HEK293 (cell line): ENCODE data around the gene RUFY2.

Experiments used
- ATF2 ChIP-seq: fragments of 450-650 bp; formaldehyde crosslinking; IDR thresholded peaks from 2 replicates; pipeline ENCODE4 v1.5.1; 2016; ENCODE audit warnings: missing biosample characterization, missing genetic modification characterization, low read depth
- EGR2 ChIP-seq: fragments of 450-650 bp; formaldehyde crosslinking; IDR thresholded peaks from 2 replicates; pipeline ENCODE4 v1.5.1; 2016; ENCODE audit warnings: low read depth, missing biosample characterization, missing genetic modification characterization
- GLI2 ChIP-seq: fragments of 450-650 bp; formaldehyde crosslinking; IDR thresholded peaks from 2 replicates; pipeline ENCODE4; 2017; ENCODE audit warnings: missing biosample characterization, missing genetic modification characterization, low read depth, borderline replicate concordance
- KLF10 ChIP-seq: fragments of 450-650 bp; IDR thresholded peaks from 2 replicates; pipeline ENCODE4 v1.5.1; 2018; ENCODE audit warnings: missing biosample characterization, mild to moderate bottlenecking, missing genetic modification characterization
- OSR2 ChIP-seq: fragments of 450-650 bp; formaldehyde crosslinking; IDR thresholded peaks from 2 replicates; pipeline ENCODE4 v1.5.1; 2016; ENCODE audit warnings: missing biosample characterization, missing genetic modification characterization
- PRDM1 ChIP-seq: fragments of 450-650 bp; formaldehyde crosslinking; IDR thresholded peaks from 2 replicates; pipeline ENCODE4; 2016; ENCODE audit warnings: missing biosample characterization, missing genetic modification characterization
- PRDM10 ChIP-seq: fragments of 450-650 bp; formaldehyde crosslinking; IDR thresholded peaks from 2 replicates; pipeline ENCODE4 v1.5.1; 2016; ENCODE audit warnings: missing biosample characterization, missing genetic modification characterization
- WT1 ChIP-seq: fragments of 450-650 bp; formaldehyde crosslinking; IDR thresholded peaks from 2 replicates; pipeline ENCODE4 v1.5.1; 2016; ENCODE audit warnings: missing biosample characterization, missing genetic modification characterization
- ZBTB11 ChIP-seq: fragments of 450-650 bp; formaldehyde crosslinking; conservative IDR thresholded peaks from 2 replicates; pipeline ENCODE4 v1.5.1; 2016; ENCODE audit warnings: low read depth, missing biosample characterization, missing genetic modification characterization
- ZBTB21 ChIP-seq: fragments of 450-650 bp; formaldehyde crosslinking; IDR thresholded peaks from 2 replicates; pipeline ENCODE4 v1.5.1; 2017; ENCODE audit warnings: missing biosample characterization, missing genetic modification characterization
- ZFP69B ChIP-seq: fragments of 450-650 bp; formaldehyde crosslinking; IDR thresholded peaks from 2 replicates; pipeline ENCODE4 v1.5.1; 2016; ENCODE audit warnings: missing biosample characterization, missing genetic modification characterization
- ZNF10 ChIP-seq: fragments of 450-650 bp; formaldehyde crosslinking; IDR thresholded peaks from 2 replicates; pipeline ENCODE4 v1.5.1; 2017; ENCODE audit warnings: missing biosample characterization, missing genetic modification characterization
- ZNF138 ChIP-seq: fragments of 450-650 bp; formaldehyde crosslinking; IDR thresholded peaks from 2 replicates; pipeline ENCODE4 v1.5.1; 2016; ENCODE audit warnings: missing biosample characterization, missing genetic modification characterization, borderline replicate concordance
- ZNF184 ChIP-seq: fragments of 450-650 bp; IDR thresholded peaks from 2 replicates; pipeline ENCODE4 v1.5.1; 2018; ENCODE audit warnings: missing biosample characterization, mild to moderate bottlenecking, missing genetic modification characterization
- ZNF211 ChIP-seq: fragments of 450-650 bp; formaldehyde crosslinking; IDR thresholded peaks from 2 replicates; pipeline ENCODE4 v1.5.1; 2016; ENCODE audit warnings: low read depth, missing biosample characterization, missing genetic modification characterization
- ZNF214 ChIP-seq: fragments of 450-650 bp; formaldehyde crosslinking; IDR thresholded peaks from 2 replicates; pipeline ENCODE4 v1.5.1; 2017; ENCODE audit warnings: missing biosample characterization, mild to moderate bottlenecking, missing genetic modification characterization, borderline replicate concordance
- ZNF280C ChIP-seq: fragments of 450-650 bp; formaldehyde crosslinking; IDR thresholded peaks from 2 replicates; pipeline ENCODE4 v1.5.1; 2016; ENCODE audit warnings: missing biosample characterization, missing genetic modification characterization
- ZNF394 ChIP-seq: fragments of 450-650 bp; formaldehyde crosslinking; IDR thresholded peaks from 2 replicates; pipeline ENCODE4 v1.5.1; 2016; ENCODE audit warnings: missing biosample characterization, missing genetic modification characterization, mild to moderate bottlenecking, moderate library complexity, borderline replicate concordance
- ZNF513 ChIP-seq: fragments of 450-650 bp; IDR thresholded peaks from 2 replicates; pipeline ENCODE4 v1.5.1; 2018; ENCODE audit warnings: missing biosample characterization, missing genetic modification characterization
- ZNF560 ChIP-seq: fragments of 450-650 bp; formaldehyde crosslinking; IDR thresholded peaks from 2 replicates; pipeline ENCODE4 v1.5.1; 2017; ENCODE audit warnings: missing biosample characterization, missing genetic modification characterization, borderline replicate concordance
- ZNF621 ChIP-seq: fragments of 450-650 bp; formaldehyde crosslinking; IDR thresholded peaks from 2 replicates; pipeline ENCODE4 v1.5.1; 2017; ENCODE audit warnings: missing biosample characterization, missing genetic modification characterization
- ZNF624 ChIP-seq: fragments of 450-650 bp; formaldehyde crosslinking; IDR thresholded peaks from 2 replicates; pipeline ENCODE4 v1.5.1; 2017; ENCODE audit warnings: missing biosample characterization, missing genetic modification characterization
- ZNF658 ChIP-seq: fragments of 450-650 bp; formaldehyde crosslinking; IDR thresholded peaks from 2 replicates; pipeline ENCODE4; 2016; ENCODE audit warnings: missing biosample characterization, missing genetic modification characterization
- ZNF664 ChIP-seq: fragments of 450-650 bp; formaldehyde crosslinking; IDR thresholded peaks from 2 replicates; pipeline ENCODE4 v1.5.1; 2016; ENCODE audit warnings: missing biosample characterization, missing genetic modification characterization
- ZSCAN23 ChIP-seq: fragments of 450-650 bp; formaldehyde crosslinking; IDR thresholded peaks from 2 replicates; pipeline ENCODE4 v1.5.1; 2016; ENCODE audit warnings: missing biosample characterization, missing genetic modification characterization
- ZSCAN30 ChIP-seq: fragments of 450-650 bp; IDR thresholded peaks from 2 replicates; pipeline ENCODE4 v1.5.1; 2018; ENCODE audit warnings: missing biosample characterization, mild to moderate bottlenecking, missing genetic modification characterization, moderate library complexity

Gene RUFY2

GRCh38 chr10:68406111-68406814, 814 bp downstream of the RUFY2 start (continued):
- peak; percentile 56; the same call in 1 of the 2 replicates for TF ChIP-seq PRDM10 (tag by site-specific recombination)
- TF ChIP-seq ATF2 (tag by site-specific recombination) = no peak
- no peak for TF ChIP-seq ZNF184
- TF ChIP-seq ZNF560 (tag by site-specific recombination) = no peak
- no peak for TF ChIP-seq ZNF624 (tag by site-specific recombination)
- no peak for TF ChIP-seq ZFP69B
- TF ChIP-seq ZNF138 (tag by site-specific recombination) = no peak
- no peak; the same call in none of the 2 replicates for TF ChIP-seq ZBTB11 (tag by site-specific recombination)
- peak; percentile 67; the same call in 1 of the 2 replicates for TF ChIP-seq PRDM1 (tag by site-specific recombination)
- peak; percentile 37; the same call in 1 of the 2 replicates for TF ChIP-seq ZBTB21 (tag by site-specific recombination)
- TF ChIP-seq ZSCAN23 (tag by site-specific recombination) = no peak
- no peak for TF ChIP-seq WT1 (tag by site-specific recombination)
- TF ChIP-seq ZNF10 = no peak
- no peak for TF ChIP-seq ZNF658 (tag by site-specific recombination)
- no peak; the same call in 1 of the 2 replicates for TF ChIP-seq KLF10
- TF ChIP-seq ZNF513 (tag by site-specific recombination) = no peak
- TF ChIP-seq ZNF211 = no peak
- no peak for TF ChIP-seq ZNF214
- no peak; the same call in 1 of the 2 replicates for TF ChIP-seq ZSCAN30 (tag by site-specific recombination)
- TF ChIP-seq ZNF394 (tag by site-specific recombination) = no peak
- TF ChIP-seq OSR2 (tag by site-specific recombination) = no peak
- TF ChIP-seq ZNF280C (tag by site-specific recombination) = no peak
- no peak for TF ChIP-seq GLI2 (tag by site-specific recombination)
- TF ChIP-seq ZNF621 (tag by site-specific recombination) = no peak
- TF ChIP-seq EGR2 (tag by site-specific recombination) = no peak
- no peak for TF ChIP-seq ZNF664
